Measurements from ENCODE around the gene UPB1.

UPB1 gene

GRCh38 chr22:24492391-24492790 is 2.7 kb upstream of the UPB1 start:
- Histone ChIP-seq H3K4me2 (ENCODE audit: low read length) (no peak overlapping the region), H3K4me3 (ENCODE audit: low read depth, low read length) (no peak overlapping the region), H3K27ac (no peak overlapping the region), H2AFZ (no peak overlapping the region), H3K79me2 (no peaks in the 10 kb centered on the region), H3K4me1 (no peaks in the 10 kb centered on the region), H3K9me3 (ENCODE audit: control insufficient read depth, low read length) (no peaks in the 10 kb centered on the region), H3K9ac (no peak overlapping the region), H3K27me3 (ENCODE audit: control insufficient read depth, insufficient read depth, low read length) (no peaks in the 10 kb centered on the region), H3K36me3 (ENCODE audit: control insufficient read depth, insufficient read depth, low read length) (no peaks in the 10 kb centered on the region)
- no peak for TF ChIP-seq CTCF (IDR thresholded peaks at IDR 0.05)

- H3K36me3 ChIP-seq (ENCODE audit: control insufficient read depth, insufficient read depth, low read length), result no peaks in the 10 kb centered on the region
- H3K4me2 ChIP-seq (ENCODE audit: low read length), result peak overlapping the region; percentile 59
- TF ChIP-seq CTCF (IDR thresholded peaks at IDR 0.05), result no peak
- H3K4me3 ChIP-seq (ENCODE audit: low read depth, low read length), result no peak overlapping the region
- no peak overlapping the region for H2AFZ ChIP-seq
- no peaks in the 10 kb centered on the region for H3K4me1 ChIP-seq
- H3K9ac ChIP-seq, result no peak overlapping the region
- no peaks in the 10 kb centered on the region for H3K9me3 ChIP-seq (ENCODE audit: control insufficient read depth, low read length)
- H3K27me3 ChIP-seq (ENCODE audit: control insufficient read depth, insufficient read depth, low read length), result no peaks in the 10 kb centered on the region
- no peaks in the 10 kb centered on the region for H3K79me2 ChIP-seq
- no peak overlapping the region for H3K27ac ChIP-seq
These were observed 985 bp upstream of the UPB1 start for GRCh38 chr22:24494167-24494527.

GRCh38 chr22:24495365-24495675 is 188 bp downstream of the UPB1 start:
- Histone ChIP-seq H3K79me2 (no peaks in the 10 kb centered on the region), H3K9me3 (ENCODE audit: control insufficient read depth, low read length) (no peaks in the 10 kb centered on the region), H3K4me3 (ENCODE audit: low read depth, low read length) (no peak overlapping the region), H3K4me2 (ENCODE audit: low read length) (no peak overlapping the region), H2AFZ (no peak overlapping the region), H3K27ac (no peak overlapping the region), H3K27me3 (ENCODE audit: control insufficient read depth, insufficient read depth, low read length) (no peaks in the 10 kb centered on the region), H3K36me3 (ENCODE audit: control insufficient read depth, insufficient read depth, low read length) (no peaks in the 10 kb centered on the region), H3K9ac (no peak overlapping the region), H3K4me1 (no peaks in the 10 kb centered on the region)
- no peak for TF ChIP-seq CTCF (IDR thresholded peaks at IDR 0.05)

GRCh38 chr22:24496234-24496633 is 1.1 kb downstream of the UPB1 start:
- H3K4me1 ChIP-seq, result no peaks in the 10 kb centered on the region
- H3K79me2 ChIP-seq, result no peaks in the 10 kb centered on the region
- H3K4me2 ChIP-seq (ENCODE audit: low read length), result no peak overlapping the region
- H3K27me3 ChIP-seq (ENCODE audit: control insufficient read depth, insufficient read depth, low read length), result no peaks in the 10 kb centered on the region
- no peaks in the 10 kb centered on the region for H3K36me3 ChIP-seq (ENCODE audit: control insufficient read depth, insufficient read depth, low read length)
- no peaks in the 10 kb centered on the region for H3K9me3 ChIP-seq (ENCODE audit: control insufficient read depth, low read length)
- no peak for TF ChIP-seq CTCF (IDR thresholded peaks at IDR 0.05)
- no peak overlapping the region for H3K9ac ChIP-seq
- no peak overlapping the region for H3K27ac ChIP-seq
- no peak overlapping the region for H3K4me3 ChIP-seq (ENCODE audit: low read depth, low read length)
- H2AFZ ChIP-seq, result no peak overlapping the region

GRCh38 chr22:24496661-24497060 is 1.5 kb downstream of the UPB1 start:
- Histone ChIP-seq H3K9me3 (ENCODE audit: control insufficient read depth, low read length) (no peaks in the 10 kb centered on the region), H3K4me2 (ENCODE audit: low read length) (no peak overlapping the region), H3K9ac (no peak overlapping the region), H3K4me3 (ENCODE audit: low read depth, low read length) (no peak overlapping the region), H3K79me2 (no peaks in the 10 kb centered on the region), H3K36me3 (ENCODE audit: control insufficient read depth, insufficient read depth, low read length) (no peaks in the 10 kb centered on the region), H3K4me1 (no peaks in the 10 kb centered on the region), H3K27ac (no peak overlapping the region), H2AFZ (no peak overlapping the region), H3K27me3 (ENCODE audit: control insufficient read depth, insufficient read depth, low read length) (no peaks in the 10 kb centered on the region)
- TF ChIP-seq CTCF (IDR thresholded peaks at IDR 0.05), result no peak
